HCT116 (cell line): ENCODE data around the gene BBX. TPM values are rescaled to one million over a fixed set of nuclear protein-coding genes. Genes with fewer than 3 reads are reported as not detected.

Experiments used
- ATAC-seq: fragments of 200-7000 bp; cut with Tn5 transposase; 2 replicates; pipeline ENCODE4 v1.9.1; 2020; ENCODE audit warnings: mild to moderate bottlenecking, moderate library complexity
- BruUV-seq: library from RNA; stranded (reverse); fragments of 400-500 nt; replicated peaks from 2 replicates; lab custom pipeline; 2021; lab: Mats Ljungman, UMichigan
- CTCF ChIA-PET: fragments of 300-600 bp; sonication (Branson Sonifier 250); formaldehyde crosslinking; loops from one replicate; lab custom pipeline; 2021; ENCODE audit warnings: antibody characterized with exemption; lab: Charles Lee
- POLR2A ChIA-PET: fragments of 300-600, 350-600 bp; sonication (Branson Sonifier 250); formaldehyde crosslinking; loops from one replicate; lab custom pipeline; 2021; ENCODE audit warnings: antibody characterized with exemption; lab: Charles Lee
- RAD21 ChIA-PET, 2 experiments: fragments of 300-600 bp; sonication (Branson Sonifier 250); formaldehyde crosslinking; loops; one replicate each; lab custom pipeline; 2023; ENCODE audit warnings: low total read pairs in 2 of 2; ENCODE audit not compliant: uncharacterized antibody in 2 of 2, unreplicated experiment in 2 of 2, low non-redundant PET in 1 of 2; lab: Charles Lee
- DNase-seq: peaks from one replicate; pipeline ENCODE4 v3.0.0-alpha.2; 2010; ENCODE audit warnings: low read depth, low spot score
- H2AFZ ChIP-seq: fragments of 200-600 bp; shearing (Covaris generic), sonication (generic); 2 replicates; pipeline ENCODE4 v1.6.1; 2017; ENCODE audit warnings: low read depth, mixed run types, mixed read lengths, antibody characterized with exemption, low read length; ENCODE audit not compliant: poor library complexity, severe bottlenecking
- H3K27ac ChIP-seq: 2 replicates; pipeline ENCODE4 v1.5.1; 2012; ENCODE audit warnings: low read depth, low read length
- H3K27me3 ChIP-seq: fragments of 200-600 bp; sonication (generic); 2 replicates; pipeline ENCODE4 v1.6.1; 2016; ENCODE audit warnings: mixed run types, low read length, mixed read lengths; ENCODE audit not compliant: insufficient read depth
- H3K36me3 ChIP-seq, 2 experiments: fragments of 200-500 bp in 1 of 2; fragments of 200-600 bp in 1 of 2; sonication (Bioruptor generic) in 1 of 2; sonication (generic) in 1 of 2; 2 replicates each; pipeline versions ENCODE4 v1.5.1 to v1.6.1; 2014 to 2016; ENCODE audit warnings: low read length in 2 of 2, inconsistent platforms in 1 of 2, mixed read lengths in 1 of 2, mixed run types in 1 of 2; ENCODE audit not compliant: insufficient read depth in 2 of 2, control insufficient read depth in 1 of 2
- H3K4me1 ChIP-seq, 2 experiments: fragments of 200-600 bp in 1 of 2; sonication (generic) in 1 of 2; 2 replicates each; pipeline versions ENCODE4 v1.5.1 to v1.6.1; 2012 to 2017; ENCODE audit warnings: low read length in 2 of 2, inconsistent platforms in 1 of 2, mild to moderate bottlenecking in 1 of 2, mixed read lengths in 1 of 2, mixed run types in 1 of 2, moderate library complexity in 1 of 2; ENCODE audit not compliant: insufficient read depth in 2 of 2, control insufficient read depth in 1 of 2
- H3K4me2 ChIP-seq: fragments of 200-600 bp; sonication (generic); 2 replicates; pipeline ENCODE4 v1.6.1; 2017; ENCODE audit warnings: mixed run types, low read length, mixed read lengths
- H3K4me3 ChIP-seq, 2 experiments: fragments of 200-600 bp in 1 of 2; sonication (generic) in 1 of 2; replicated peaks in 1 of 2; 2 replicates each; pipeline ENCODE4 v1.5.1; 2011 to 2016; ENCODE audit warnings: low read length in 2 of 2, control low read depth in 1 of 2, low read depth in 1 of 2, mild to moderate bottlenecking in 1 of 2, mixed read lengths in 1 of 2, mixed run types in 1 of 2
- H3K79me2 ChIP-seq: fragments of 200-600 bp; sonication (generic); 2 replicates; pipeline ENCODE4 v1.6.1; 2017; ENCODE audit warnings: mild to moderate bottlenecking, mixed run types, low read length, moderate library complexity, mixed read lengths; ENCODE audit not compliant: insufficient read depth
- H3K9ac ChIP-seq: fragments of 200-600 bp; sonication (generic); 2 replicates; pipeline ENCODE4 v1.6.1; 2016; ENCODE audit warnings: low read length, mixed read lengths
- H3K9me2 ChIP-seq: fragments of 200-600 bp; sonication (generic), shearing (Covaris generic); 2 replicates; pipeline ENCODE4 v1.6.1; 2017; ENCODE audit warnings: mixed run types, mild to moderate bottlenecking, moderate library complexity; ENCODE audit not compliant: insufficient read depth
- H3K9me3 ChIP-seq, 2 experiments: fragments of 200-500 bp in 1 of 2; fragments of 200-600 bp in 1 of 2; sonication (Bioruptor generic) in 1 of 2; sonication (generic) in 1 of 2; 2 replicates each; pipeline ENCODE4 v1.6.1; 2014 to 2017; ENCODE audit warnings: low read length in 2 of 2, mixed read lengths in 2 of 2, inconsistent platforms in 1 of 2, low read depth in 1 of 2, mild to moderate bottlenecking in 1 of 2, mixed run types in 1 of 2, moderate library complexity in 1 of 2; ENCODE audit not compliant: control insufficient read depth in 1 of 2, insufficient read depth in 1 of 2
- H4K20me1 ChIP-seq: fragments of 200-600 bp; sonication (generic), shearing (Covaris generic); 2 replicates; pipeline ENCODE4 v1.6.1; 2017; ENCODE audit warnings: mixed run types, mild to moderate bottlenecking, moderate library complexity; ENCODE audit not compliant: insufficient read depth
- POLR2AphosphoS5 ChIP-seq: IDR thresholded peaks from 2 replicates; pipeline ENCODE4 v1.6.1; 2011; ENCODE audit warnings: mild to moderate bottlenecking, low read depth, low read length, moderate library complexity
- intact Hi-C: fragments of 100-400 bp; cut with micrococcal nuclease; formaldehyde crosslinking; loops from 2 replicates; pipeline ENCODE4 v1.10.0; 2022
- total RNA-seq: library from RNA; stranded (reverse); gene quantifications from one replicate; pipeline ENCODE4 v1.2.1, GENCODE V29; 2021; ENCODE audit not compliant: unreplicated experiment

Gene BBX
- total RNA-seq, 1 experiment from 2014 or later, result 55.6 TPM

- DNase-seq, result no peak
- Histone ChIP-seq H3K4me2 (no peak overlapping the region), H3K4me1 (no peaks in the 10 kb centered on the region), H3K79me2 (no peaks in the 10 kb centered on the region), H4K20me1 (no peaks in the 10 kb centered on the region), H3K27me3 (no peaks in the 10 kb centered on the region), H2AFZ (no peak overlapping the region), H3K4me3 (no peak overlapping the region), H3K9ac (no peak overlapping the region), H3K27ac (no peak overlapping the region), H3K9me3 (no peaks in the 10 kb centered on the region), H3K36me3 (no peaks in the 10 kb centered on the region), H3K9me2 (no peaks in the 10 kb centered on the region)
- ChIA-PET CTCF (no interaction called here), POLR2A (no interaction called here), RAD21 (no interaction called here)
- no peak for ATAC-seq
- no TSS peak for BruUV-seq
- intact Hi-C loops, result loop anchor here (10.0 kb wide), 1 partner anchor 616 kb away; no protein-coding TSS in a partner anchor
- TF ChIP-seq POLR2AphosphoS5, result no peak
Observed at GRCh38 chr3:107858876-107859275, 336.1 kb downstream of the BBX start.

Other genes with a start within 250 kb of the BBX start
- gene CCDC54, start 145.5 kb upstream of the BBX start, total RNA-seq, result not detected